GM12875 (cell line): ENCODE results near the gene APLF.

ENCODE experiments used
- H3K4me3 ChIP-seq: one replicate; pipeline ENCODE4 v1.5.1; 2011; ENCODE audit warnings: low read depth, low read length, control low read depth
- CTCF ChIP-seq: IDR thresholded peaks from 2 replicates; pipeline ENCODE4 v1.5.1; 2011; ENCODE audit warnings: low read depth, mild to moderate bottlenecking, control low read depth, inconsistent platforms, low read length, moderate library complexity, borderline replicate concordance; ENCODE audit not compliant: insufficient read depth

APLF gene

GRCh38 chr2:68627615-68628014, 160.2 kb downstream of the APLF start:
- TF ChIP-seq CTCF, result no peak

More at GRCh38 chr2:68627615-68628014, 160.2 kb downstream of the APLF start:
- H3K4me3 ChIP-seq, result no peak overlapping the region
